SK-N-SH treated with all-trans-retinoic acid at 6 μM for 48 hours (cell line): ENCODE results near the gene SORCS1.

Experiments
- ARNTL ChIP-seq: fragments of 450-650 bp; formaldehyde crosslinking; IDR thresholded peaks from 2 replicates; pipeline ENCODE4 v1.5.0; 2020; ENCODE audit warnings: low read depth, mild to moderate bottlenecking, moderate library complexity, borderline replicate concordance
- CSDC2 ChIP-seq: fragments of 250-450 bp; sonication (Bioruptor Pico); IDR thresholded peaks from 2 replicates; pipeline ENCODE4 v1.5.0; 2020; ENCODE audit warnings: mild to moderate bottlenecking, moderate library complexity
- ESRRG ChIP-seq: fragments of 250-450 bp; sonication (Bioruptor Pico); IDR thresholded peaks from 2 replicates; pipeline ENCODE4 v1.6.1; 2021; ENCODE audit warnings: mild to moderate bottlenecking
- GLIS3 ChIP-seq: fragments of 250-450 bp; sonication (Bioruptor Pico); IDR thresholded peaks from 2 replicates; pipeline ENCODE4 v1.5.0; 2020; ENCODE audit warnings: mild to moderate bottlenecking, moderate library complexity
- OSR1 ChIP-seq: fragments of 250-450 bp; sonication (Bioruptor Pico); IDR thresholded peaks from 2 replicates; pipeline ENCODE4 v1.8.0; 2022; ENCODE audit warnings: moderate library complexity, mild to moderate bottlenecking, inconsistent platforms
- PPARA ChIP-seq: fragments of 250-450 bp; sonication (Bioruptor Pico); IDR thresholded peaks from 2 replicates; pipeline ENCODE4 v1.5.0; 2020; ENCODE audit warnings: mild to moderate bottlenecking, borderline replicate concordance
- RARB ChIP-seq: fragments of 250-450 bp; sonication (Bioruptor Pico); IDR thresholded peaks from 2 replicates; pipeline ENCODE4 v1.8.0; 2021; ENCODE audit warnings: mild to moderate bottlenecking, moderate library complexity
- SNAI2 ChIP-seq: fragments of 250-450 bp; sonication (Bioruptor Pico); IDR thresholded peaks from 2 replicates; pipeline ENCODE4 v1.5.0; 2020; ENCODE audit warnings: mild to moderate bottlenecking, moderate library complexity
- TOX ChIP-seq: fragments of 250-450 bp; sonication (Bioruptor Pico); IDR thresholded peaks from 2 replicates; pipeline ENCODE4 v1.8.0; 2021; ENCODE audit warnings: mild to moderate bottlenecking, moderate library complexity, borderline replicate concordance
- ZC3H10 ChIP-seq: fragments of 250-450 bp; sonication (Bioruptor Pico); IDR thresholded peaks from 2 replicates; pipeline ENCODE4 v1.5.1; 2021; ENCODE audit warnings: mild to moderate bottlenecking, moderate library complexity
- ZFP30 ChIP-seq: fragments of 450-650 bp; formaldehyde crosslinking; IDR thresholded peaks from 2 replicates; pipeline ENCODE4 v1.5.0; 2022; ENCODE audit warnings: mild to moderate bottlenecking, moderate library complexity
- ZNF8 ChIP-seq: fragments of 450-650 bp; formaldehyde crosslinking; IDR thresholded peaks from 2 replicates; pipeline ENCODE4 v1.5.0; 2020; ENCODE audit warnings: mild to moderate bottlenecking, moderate library complexity
- TF ChIP-seq, protein P1 (sequence below): fragments of 250-450 bp; sonication (Bioruptor Pico); IDR thresholded peaks from 2 replicates; pipeline ENCODE4 v1.5.1; 2020; ENCODE audit warnings: low read depth, mild to moderate bottlenecking, moderate library complexity
- TF ChIP-seq, protein P2 (sequence below): fragments of 250-450 bp; sonication (Bioruptor Pico); IDR thresholded peaks from 2 replicates; pipeline ENCODE4 v1.8.0; 2020; ENCODE audit warnings: mild to moderate bottlenecking, moderate library complexity, borderline replicate concordance

DNA sequence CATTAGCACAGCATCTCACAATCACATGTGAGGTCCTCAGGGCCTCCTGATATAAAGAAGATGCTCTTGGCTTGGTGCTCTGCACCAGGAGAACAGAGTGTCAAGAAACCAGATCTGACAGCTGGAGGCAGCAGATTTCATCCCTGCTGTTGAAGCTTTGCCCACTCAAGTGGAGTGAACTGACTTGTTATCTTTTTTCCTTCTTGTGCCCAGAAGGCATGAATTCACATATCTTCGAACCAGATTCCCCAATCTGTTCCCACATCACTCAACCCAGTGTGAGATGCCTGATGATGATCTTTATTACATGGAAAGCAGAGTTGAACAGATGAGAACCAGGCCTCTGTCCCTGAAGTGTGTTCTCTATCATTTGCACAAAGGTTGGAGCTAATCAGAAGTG, 521.0 kb downstream of the SORCS1 start:
- TF ChIP-seq ESRRG: no peak
- TF ChIP-seq, protein P1, sequence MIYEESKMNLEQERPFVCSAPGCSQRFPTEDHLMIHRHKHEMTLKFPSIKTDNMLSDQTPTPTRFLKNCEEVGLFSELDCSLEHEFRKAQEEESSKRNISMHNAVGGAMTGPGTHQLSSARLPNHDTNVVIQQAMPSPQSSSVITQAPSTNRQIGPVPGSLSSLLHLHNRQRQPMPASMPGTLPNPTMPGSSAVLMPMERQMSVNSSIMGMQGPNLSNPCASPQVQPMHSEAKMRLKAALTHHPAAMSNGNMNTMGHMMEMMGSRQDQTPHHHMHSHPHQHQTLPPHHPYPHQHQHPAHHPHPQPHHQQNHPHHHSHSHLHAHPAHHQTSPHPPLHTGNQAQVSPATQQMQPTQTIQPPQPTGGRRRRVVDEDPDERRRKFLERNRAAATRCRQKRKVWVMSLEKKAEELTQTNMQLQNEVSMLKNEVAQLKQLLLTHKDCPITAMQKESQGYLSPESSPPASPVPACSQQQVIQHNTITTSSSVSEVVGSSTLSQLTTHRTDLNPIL (CRISPR knock-in tag): no peak
- no peak for TF ChIP-seq PPARA (CRISPR knock-in tag)
- no peak for TF ChIP-seq RARB (CRISPR knock-in tag)
- no peak for TF ChIP-seq GLIS3 (CRISPR knock-in tag)
- TF ChIP-seq CSDC2 (CRISPR knock-in tag): no peak
- TF ChIP-seq ZFP30: no peak
- no peak for TF ChIP-seq OSR1 (CRISPR knock-in tag)
- no peak for TF ChIP-seq ARNTL
- no peak for TF ChIP-seq ZC3H10 (CRISPR knock-in tag)
- TF ChIP-seq SNAI2 (CRISPR knock-in tag): no peak
- no peak for TF ChIP-seq TOX (CRISPR knock-in tag)
- TF ChIP-seq, protein P2, sequence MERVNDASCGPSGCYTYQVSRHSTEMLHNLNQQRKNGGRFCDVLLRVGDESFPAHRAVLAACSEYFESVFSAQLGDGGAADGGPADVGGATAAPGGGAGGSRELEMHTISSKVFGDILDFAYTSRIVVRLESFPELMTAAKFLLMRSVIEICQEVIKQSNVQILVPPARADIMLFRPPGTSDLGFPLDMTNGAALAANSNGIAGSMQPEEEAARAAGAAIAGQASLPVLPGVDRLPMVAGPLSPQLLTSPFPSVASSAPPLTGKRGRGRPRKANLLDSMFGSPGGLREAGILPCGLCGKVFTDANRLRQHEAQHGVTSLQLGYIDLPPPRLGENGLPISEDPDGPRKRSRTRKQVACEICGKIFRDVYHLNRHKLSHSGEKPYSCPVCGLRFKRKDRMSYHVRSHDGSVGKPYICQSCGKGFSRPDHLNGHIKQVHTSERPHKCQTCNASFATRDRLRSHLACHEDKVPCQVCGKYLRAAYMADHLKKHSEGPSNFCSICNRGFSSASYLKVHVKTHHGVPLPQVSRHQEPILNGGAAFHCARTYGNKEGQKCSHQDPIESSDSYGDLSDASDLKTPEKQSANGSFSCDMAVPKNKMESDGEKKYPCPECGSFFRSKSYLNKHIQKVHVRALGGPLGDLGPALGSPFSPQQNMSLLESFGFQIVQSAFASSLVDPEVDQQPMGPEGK: no peak
- no peak for TF ChIP-seq ZNF8
